ENCODE measurements around the gene SLC24A1.
A peak's percentile ranks its signal among the peaks of the same experiment; 100 is the strongest.
"Not testable (repeated sequence)": the region's sequence is repeated elsewhere in the genome, so short reads cannot be mapped to it uniquely, and the experiment has no call there.

Gene SLC24A1

DNA sequence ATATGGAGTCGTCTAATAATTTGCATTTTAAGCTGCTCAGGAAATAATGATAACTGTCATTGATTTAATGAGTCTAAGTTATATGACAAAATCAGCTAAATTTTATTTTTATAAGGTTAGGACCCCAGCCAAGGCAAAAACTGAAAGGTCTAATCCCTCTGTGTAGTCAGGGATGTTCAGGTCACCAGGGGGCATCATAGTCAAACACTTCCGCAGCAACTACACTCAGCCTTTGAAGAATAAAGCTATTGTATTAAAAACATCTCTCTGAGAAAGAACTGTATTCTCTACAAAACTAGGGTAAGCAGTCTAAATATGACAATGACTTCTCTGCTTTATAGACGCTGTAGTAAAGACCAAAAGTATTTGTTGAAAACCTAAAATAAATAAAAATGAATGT lies 25.8 kb upstream of the SLC24A1 start:
- Histone ChIP-seq H2AFZ (ENCODE audit: low read length, unreplicated experiment) (no peak overlapping the region), H3K4me3 (ENCODE audit: low read depth, low read length) (no peak overlapping the region), H3K79me2 (ENCODE audit: control insufficient read depth, insufficient read depth, low read length, unreplicated experiment) (no peaks in the 10 kb centered on the region), H3K27me3 (ENCODE audit: insufficient read depth, low read length) (no peaks in the 10 kb centered on the region), H3K36me3 (ENCODE audit: insufficient read depth, low read length) (peaks cover 47% of the 10 kb centered on the region), H3K4me1 (ENCODE audit: control insufficient read depth, insufficient read depth, low read length, unreplicated experiment) (no peaks in the 10 kb centered on the region), H3K27ac (ENCODE audit: low read depth, low read length) (no peak overlapping the region)

- Histone ChIP-seq H3K4me3 (ENCODE audit: low read depth, low read length) (no peak overlapping the region), H3K27ac (ENCODE audit: low read depth, low read length) (peak overlapping the region; percentile 4; the same call in 1 of the 2 replicates), H3K36me3 (ENCODE audit: insufficient read depth, low read length) (peaks cover 43% of the 10 kb centered on the region)
These were observed 23.3 kb upstream of the SLC24A1 start for GRCh38 chr15:65598468-65598867.

GRCh38 chr15:65599677-65600076 lies 22.1 kb upstream of the SLC24A1 start:
- Histone ChIP-seq H3K36me3 (ENCODE audit: insufficient read depth, low read length) (peaks cover 52% of the 10 kb centered on the region), H3K4me1 (ENCODE audit: control insufficient read depth, insufficient read depth, low read length, unreplicated experiment) (no peaks in the 10 kb centered on the region)

More at GRCh38 chr15:65598468-65598867, 23.3 kb upstream of the SLC24A1 start:
- Histone ChIP-seq H3K4me1 (ENCODE audit: control insufficient read depth, insufficient read depth, low read length, unreplicated experiment) (no peaks in the 10 kb centered on the region), H3K79me2 (ENCODE audit: control insufficient read depth, insufficient read depth, low read length, unreplicated experiment) (no peaks in the 10 kb centered on the region), H2AFZ (ENCODE audit: low read length, unreplicated experiment) (no peak overlapping the region), H3K27me3 (ENCODE audit: insufficient read depth, low read length) (no peaks in the 10 kb centered on the region)

DNA sequence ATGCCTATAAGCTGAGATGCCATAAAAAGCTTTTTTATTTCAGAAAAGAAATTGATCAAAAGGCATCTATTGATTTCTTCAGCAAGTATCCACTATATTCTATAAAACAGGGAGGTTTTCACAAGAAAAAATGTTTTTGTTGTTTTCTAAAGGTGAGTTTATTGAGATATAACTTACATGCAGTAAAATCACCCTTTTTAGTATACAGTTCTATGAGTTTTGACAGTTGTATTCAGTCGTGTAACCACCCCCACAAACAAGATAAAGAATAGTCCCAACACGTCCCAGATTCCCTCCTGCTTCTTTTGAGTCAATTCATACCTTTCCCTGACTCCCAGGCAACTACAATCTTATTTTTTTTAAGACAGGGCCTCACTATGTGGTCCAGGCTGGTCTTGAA lies 18.6 kb upstream of the SLC24A1 start:
- no peaks in the 10 kb centered on the region for H3K4me1 ChIP-seq (ENCODE audit: control insufficient read depth, insufficient read depth, low read length, unreplicated experiment)
- H3K36me3 ChIP-seq (ENCODE audit: insufficient read depth, low read length): peaks cover 45% of the 10 kb centered on the region
- H3K4me3 ChIP-seq (ENCODE audit: low read depth, low read length): no peak overlapping the region
- peaks cover 14% of the 10 kb centered on the region for H3K79me2 ChIP-seq (ENCODE audit: control insufficient read depth, insufficient read depth, low read length, unreplicated experiment)
- no peaks in the 10 kb centered on the region for H3K27me3 ChIP-seq (ENCODE audit: insufficient read depth, low read length)
- H2AFZ ChIP-seq (ENCODE audit: low read length, unreplicated experiment): no peak overlapping the region
- no peak overlapping the region for H3K27ac ChIP-seq (ENCODE audit: low read depth, low read length)

More at GRCh38 chr15:65599677-65600076, 22.1 kb upstream of the SLC24A1 start:
- H3K79me2 ChIP-seq (ENCODE audit: control insufficient read depth, insufficient read depth, low read length, unreplicated experiment): no peaks in the 10 kb centered on the region
- no peaks in the 10 kb centered on the region for H3K27me3 ChIP-seq (ENCODE audit: insufficient read depth, low read length)
- H3K27ac ChIP-seq (ENCODE audit: low read depth, low read length): no peak overlapping the region
- no peak overlapping the region for H2AFZ ChIP-seq (ENCODE audit: low read length, unreplicated experiment)
- H3K4me3 ChIP-seq (ENCODE audit: low read depth, low read length): no peak overlapping the region

DNA sequence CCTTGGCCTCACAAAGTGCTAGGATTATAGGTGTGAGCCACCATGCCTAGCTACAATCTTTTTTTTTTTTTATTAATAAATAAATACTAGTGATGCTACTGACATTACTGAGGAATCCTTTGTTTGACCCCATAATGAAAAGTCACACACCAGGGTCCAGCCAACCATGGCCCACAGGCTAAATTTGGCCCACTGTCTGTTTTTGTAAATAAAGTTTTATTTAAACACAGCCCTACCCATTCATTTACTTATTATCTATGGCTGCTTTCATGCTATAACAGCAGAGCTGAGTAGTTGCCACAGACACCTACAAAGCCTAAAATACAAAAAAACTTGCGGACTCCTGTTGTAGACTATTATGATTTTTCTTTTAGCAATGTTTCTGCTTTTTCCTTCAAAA lies 18.2 kb upstream of the SLC24A1 start:
- no peaks in the 10 kb centered on the region for H3K27me3 ChIP-seq (ENCODE audit: insufficient read depth, low read length)
- H2AFZ ChIP-seq (ENCODE audit: low read length, unreplicated experiment): no peak overlapping the region
- H3K4me1 ChIP-seq (ENCODE audit: control insufficient read depth, insufficient read depth, low read length, unreplicated experiment): no peaks in the 10 kb centered on the region
- H3K36me3 ChIP-seq (ENCODE audit: insufficient read depth, low read length): peaks cover 41% of the 10 kb centered on the region
- H3K4me3 ChIP-seq (ENCODE audit: low read depth, low read length): no peak overlapping the region
- H3K27ac ChIP-seq (ENCODE audit: low read depth, low read length): no peak overlapping the region
- H3K79me2 ChIP-seq (ENCODE audit: control insufficient read depth, insufficient read depth, low read length, unreplicated experiment): peaks cover 17% of the 10 kb centered on the region

GRCh38 chr15:65610871-65611718 lies 10.6 kb upstream of the SLC24A1 start, which contains the start of gene INTS14:
INTS14 (minus strand) TSS chr15:65611131; CDS start chr15:65607380, 3,751 bp downstream.
- peaks cover 23% of the 10 kb centered on the region for H3K4me1 ChIP-seq (ENCODE audit: control insufficient read depth, insufficient read depth, low read length, unreplicated experiment)
- H3K27ac ChIP-seq (ENCODE audit: low read depth, low read length): peak within 1 kb of the TSS; percentile 86
- H3K36me3 ChIP-seq (ENCODE audit: insufficient read depth, low read length): peaks cover 5% of the 10 kb centered on the region; the same call in 1 of the 2 replicates
- peaks cover 39% of the 10 kb centered on the region for H3K79me2 ChIP-seq (ENCODE audit: control insufficient read depth, insufficient read depth, low read length, unreplicated experiment)
- H2AFZ ChIP-seq (ENCODE audit: low read length, unreplicated experiment): peak within 1 kb of the TSS; percentile 99
- peak within 1 kb of the TSS; percentile 87 for H3K4me3 ChIP-seq (ENCODE audit: low read depth, low read length)
- no peaks in the 10 kb centered on the region for H3K27me3 ChIP-seq (ENCODE audit: insufficient read depth, low read length)

- Histone ChIP-seq H3K27ac (ENCODE audit: low read depth, low read length) (peak overlapping the region; percentile 86), H3K4me3 (ENCODE audit: low read depth, low read length) (peak overlapping the region; percentile 87), H3K4me1 (ENCODE audit: control insufficient read depth, insufficient read depth, low read length, unreplicated experiment) (peaks cover 23% of the 10 kb centered on the region), H3K36me3 (ENCODE audit: insufficient read depth, low read length) (peaks cover 3% of the 10 kb centered on the region; the same call in 1 of the 2 replicates), H2AFZ (ENCODE audit: low read length, unreplicated experiment) (peak overlapping the region; percentile 99), H3K27me3 (ENCODE audit: insufficient read depth, low read length) (no peaks in the 10 kb centered on the region), H3K79me2 (ENCODE audit: control insufficient read depth, insufficient read depth, low read length, unreplicated experiment) (peaks cover 34% of the 10 kb centered on the region)
These were observed 9.7 kb upstream of the SLC24A1 start for GRCh38 chr15:65611888-65612615.

DNA sequence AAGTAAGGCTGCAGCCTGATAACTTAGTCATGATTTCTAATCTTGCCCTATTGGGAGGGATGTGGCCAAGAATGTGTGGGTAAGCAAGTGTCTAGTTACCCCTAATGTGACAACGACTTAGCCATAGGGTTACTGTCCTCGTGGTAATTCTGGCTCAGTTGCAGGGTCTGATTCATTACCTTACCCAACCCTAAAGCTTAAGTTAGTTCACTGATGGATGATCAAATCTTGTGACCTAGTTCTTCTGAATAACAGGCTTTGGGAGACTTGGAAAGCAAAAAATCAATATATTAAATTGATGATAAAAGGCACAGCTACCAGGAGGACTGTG lies 9.2 kb upstream of the SLC24A1 start:
- H3K27me3 ChIP-seq (ENCODE audit: insufficient read depth, low read length): no peaks in the 10 kb centered on the region
- peaks cover 29% of the 10 kb centered on the region for H3K79me2 ChIP-seq (ENCODE audit: control insufficient read depth, insufficient read depth, low read length, unreplicated experiment)
- H3K4me3 ChIP-seq (ENCODE audit: low read depth, low read length): peak overlapping the region; percentile 87; the same call in 1 of the 2 replicates
- H3K36me3 ChIP-seq (ENCODE audit: insufficient read depth, low read length): no peaks in the 10 kb centered on the region; the same call in 1 of the 2 replicates
- no peak overlapping the region for H3K27ac ChIP-seq (ENCODE audit: low read depth, low read length)
- H2AFZ ChIP-seq (ENCODE audit: low read length, unreplicated experiment): no peak overlapping the region
- peaks cover 23% of the 10 kb centered on the region for H3K4me1 ChIP-seq (ENCODE audit: control insufficient read depth, insufficient read depth, low read length, unreplicated experiment)

GRCh38 chr15:65612949-65613744 lies 8.6 kb upstream of the SLC24A1 start:
- H3K27ac ChIP-seq (ENCODE audit: low read depth, low read length): no peak overlapping the region
- H3K79me2 ChIP-seq (ENCODE audit: control insufficient read depth, insufficient read depth, low read length, unreplicated experiment): peaks cover 25% of the 10 kb centered on the region
- H2AFZ ChIP-seq (ENCODE audit: low read length, unreplicated experiment): no peak overlapping the region
- no peak overlapping the region for H3K4me3 ChIP-seq (ENCODE audit: low read depth, low read length)
- H3K4me1 ChIP-seq (ENCODE audit: control insufficient read depth, insufficient read depth, low read length, unreplicated experiment): peaks cover 23% of the 10 kb centered on the region
- no peaks in the 10 kb centered on the region for H3K27me3 ChIP-seq (ENCODE audit: insufficient read depth, low read length)
- H3K36me3 ChIP-seq (ENCODE audit: insufficient read depth, low read length): no peaks in the 10 kb centered on the region

DNA sequence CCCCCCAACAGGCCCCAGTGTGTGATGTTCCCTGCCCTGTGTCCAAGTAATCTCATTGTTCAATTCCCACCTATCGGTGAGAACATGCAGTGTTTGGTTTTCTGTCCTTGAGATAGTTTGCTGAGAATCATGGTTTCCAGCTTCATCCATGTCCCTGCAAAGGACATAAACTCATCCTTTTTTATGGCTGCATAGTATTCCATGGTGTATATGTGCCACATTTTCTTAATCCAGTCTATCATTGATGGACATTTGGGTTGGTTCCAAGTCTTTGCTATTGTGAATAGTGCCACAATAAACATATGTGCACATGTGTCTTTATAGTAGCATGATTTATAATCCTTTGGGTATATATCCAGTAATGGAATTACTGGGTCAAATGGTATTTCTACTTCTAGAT lies 5.9 kb upstream of the SLC24A1 start:
- H2AFZ ChIP-seq (ENCODE audit: low read length, unreplicated experiment); H3K36me3 ChIP-seq (ENCODE audit: insufficient read depth, low read length); H3K4me3 ChIP-seq (ENCODE audit: low read depth, low read length); H3K79me2 ChIP-seq (ENCODE audit: control insufficient read depth, insufficient read depth, low read length, unreplicated experiment); H3K27ac ChIP-seq (ENCODE audit: low read depth, low read length); H3K27me3 ChIP-seq (ENCODE audit: insufficient read depth, low read length): not testable (repeated sequence)
- H3K4me1 ChIP-seq (ENCODE audit: control insufficient read depth, insufficient read depth, low read length, unreplicated experiment): peaks cover 15% of the 10 kb centered on the region
